B cell (primary cell): ENCODE measurements around the gene RCBTB1. TPM values are rescaled to one million over a fixed set of nuclear protein-coding genes. Genes with fewer than 3 reads are reported as not detected.

ENCODE experiments used
- ATAC-seq: fragments of 200-7000 bp; cut with Tn5 transposase; one replicate; pipeline ENCODE4 v1.10.0; 2021; ENCODE audit warnings: low read depth, mild to moderate bottlenecking, moderate number of reproducible peaks, moderate library complexity
- CTCF ChIA-PET: fragments of 350-600 bp; sonication (Branson Sonifier 250); formaldehyde crosslinking; loops from one replicate; lab custom pipeline; 2021; ENCODE audit warnings: antibody characterized with exemption, inconsistent platforms; lab: Charles Lee
- POLR2A ChIA-PET: fragments of 350-600 bp; sonication (Branson Sonifier 250); formaldehyde crosslinking; loops from one replicate; lab custom pipeline; 2021; ENCODE audit warnings: antibody characterized with exemption; lab: Charles Lee
- DNase-seq: peaks from one replicate; pipeline ENCODE4 v3.0.0; 2013
- H2AFZ ChIP-seq: 2 replicates; pipeline ENCODE4 v1.6.1; 2012; ENCODE audit warnings: mild to moderate bottlenecking, low read depth, low read length; ENCODE audit not compliant: insufficient read depth, poor library complexity, severe bottlenecking
- H3K27ac ChIP-seq, 2 donors: 1 replicate in 1 of 2; 2 replicates in 1 of 2; pipeline ENCODE4 v1.5.1; 2012 to 2013; ENCODE audit warnings: low read length in 2 of 2, mild to moderate bottlenecking in 2 of 2, moderate library complexity in 1 of 2
- H3K27me3 ChIP-seq, 4 experiments: fragments of 200-600 bp in 1 of 4; sonication (generic) in 1 of 4; replicated peaks in 1 of 4; 1 replicate in 2 of 4; 2 replicates in 2 of 4; pipeline versions ENCODE4 v1.6.1 to v1.7.0; 2013 to 2016; ENCODE audit warnings: low read length in 3 of 4, mild to moderate bottlenecking in 2 of 4, mixed read lengths in 1 of 4, moderate library complexity in 1 of 4; ENCODE audit not compliant: insufficient read depth in 4 of 4, control insufficient read depth in 3 of 4; ENCODE audit errors: control extremely low read depth in 1 of 4
- H3K36me3 ChIP-seq, 2 experiments: replicated peaks in 1 of 2; 1 replicate in 1 of 2; 2 replicates in 1 of 2; pipeline versions ENCODE4 v1.6.1 to v1.7.1; 2013; ENCODE audit warnings: low read length in 1 of 2; ENCODE audit not compliant: insufficient read depth in 2 of 2, control insufficient read depth in 1 of 2; ENCODE audit errors: control extremely low read depth in 1 of 2, extremely low read depth in 1 of 2
- H3K4me1 ChIP-seq, 2 donors: fragments of 200-600 bp in 1 of 2; sonication (generic) in 1 of 2; 1 replicate in 1 of 2; 2 replicates in 1 of 2; pipeline versions ENCODE4 v1.5.1 to v1.6.1; 2013 to 2017; ENCODE audit warnings: low read length in 2 of 2; ENCODE audit not compliant: control insufficient read depth in 2 of 2, insufficient read depth in 2 of 2
- H3K4me2 ChIP-seq: replicated peaks from 2 replicates; pipeline ENCODE3; 2012; ENCODE audit warnings: mild to moderate bottlenecking, low read depth, low read length; ENCODE audit not compliant: poor library complexity, severe bottlenecking
- H3K4me3 ChIP-seq, 5 experiments: fragments of 200-600 bp in 1 of 5; sonication (generic) in 1 of 5; 1 replicate in 3 of 5; 2 replicates in 2 of 5; pipeline versions ENCODE4 v1.5.1 to v1.7.0; 2011 to 2016; ENCODE audit warnings: low read length in 4 of 5, mild to moderate bottlenecking in 4 of 5, low read depth in 2 of 5, control low read depth in 1 of 5, moderate library complexity in 1 of 5; ENCODE audit not compliant: insufficient read depth in 1 of 5; ENCODE audit errors: control extremely low read depth in 1 of 5, extremely low read depth in 1 of 5
- H3K79me2 ChIP-seq: fragments of 200-600 bp; sonication (generic); one replicate; pipeline ENCODE4 v1.6.0; 2016; ENCODE audit warnings: low read length; ENCODE audit not compliant: control insufficient read depth, insufficient read depth
- H3K9ac ChIP-seq: fragments of 200-600 bp; sonication (generic); 2 replicates; pipeline ENCODE4 v1.6.1; 2017; ENCODE audit warnings: mild to moderate bottlenecking, low read length, moderate library complexity
- H3K9me3 ChIP-seq, 3 donors: one replicate each; pipeline versions ENCODE4 v1.6.1 to v1.7.1; 2013; ENCODE audit warnings: low read length in 2 of 3; ENCODE audit not compliant: control insufficient read depth in 2 of 3, insufficient read depth in 1 of 3; ENCODE audit errors: control extremely low read depth in 1 of 3
- H4K20me1 ChIP-seq: 2 replicates; pipeline ENCODE4 v1.6.0; 2012; ENCODE audit warnings: mild to moderate bottlenecking, low read length; ENCODE audit not compliant: insufficient read depth, control insufficient read depth, poor library complexity, severe bottlenecking
- H3K27ac Mint-ChIP-seq: one replicate; pipeline ENCODE4 v1.8.0; 2021; ENCODE audit warnings: mixed read lengths
- H3K27me3 Mint-ChIP-seq: one replicate; pipeline ENCODE4 v1.8.0; 2021; ENCODE audit warnings: mixed read lengths
- H3K4me1 Mint-ChIP-seq: one replicate; pipeline ENCODE4 v1.8.0; 2021; ENCODE audit warnings: mixed read lengths
- H3K4me3 Mint-ChIP-seq: one replicate; pipeline ENCODE4 v1.8.0; 2021; ENCODE audit warnings: mixed read lengths
- H3K9me3 Mint-ChIP-seq: one replicate; pipeline ENCODE4 v1.8.0; 2022; ENCODE audit warnings: mixed read lengths; ENCODE audit not compliant: insufficient read depth
- EZH2 ChIP-seq: IDR thresholded peaks from 2 replicates; pipeline ENCODE4 v1.6.1; 2012; ENCODE audit warnings: borderline replicate concordance, low read depth, mild to moderate bottlenecking, moderate library complexity, low read length; ENCODE audit not compliant: insufficient read depth, poor library complexity, severe bottlenecking
- WGBS: methylation state at CpG from one replicate; pipeline ENCODE4 v1.1.5; 2013; ENCODE audit warnings: missing lambda C conversion rate; ENCODE audit not compliant: insufficient coverage; 5-methylcytosine and 5-hydroxymethylcytosine counted together
- intact Hi-C: fragments of 100-400 bp; cut with micrococcal nuclease; formaldehyde crosslinking; loops from one replicate; pipeline ENCODE4 v1.10.0; 2022
- polyA plus RNA-seq: library from polyadenylated mRNA; depleted of rRNA; stranded (reverse); fragments of >200 nt; gene quantifications from 2 replicates; pipeline ENCODE4 v1.2.3, GENCODE V29; 2012
- total RNA-seq, 2 donors: library from RNA; stranded (reverse); fragments of 120-200 nt in 1 of 2; gene quantifications; 1 replicate in 1 of 2; 2 replicates in 1 of 2; pipeline versions ENCODE4 v1.2.3 to v1.2.4, GENCODE V29; 2013 to 2022
- TF ChIP-seq, protein P1 (sequence below): fragments of 200-600 bp; IDR thresholded peaks from one replicate; pipeline ENCODE4 v1.8.0; 2022; ENCODE audit warnings: antibody characterized with exemption, mild to moderate bottlenecking

The RCBTB1 gene
- total and polyA plus RNA-seq, 2 donors (not counting 1 experiment from before 2014, with no cell fraction given) = 10.7 to 35.2 TPM

- no peaks in the 10 kb centered on the region for H3K9me3 Mint-ChIP-seq
- H3K9ac ChIP-seq = no peak overlapping the region
- H3K27me3 Mint-ChIP-seq = no peaks in the 10 kb centered on the region
- no peak overlapping the region for H3K27ac ChIP-seq
- H3K4me2 ChIP-seq = no peak overlapping the region
- H3K9me3 ChIP-seq = no peaks in the 10 kb centered on the region
- CTCF ChIA-PET = interaction anchor here (1.7 kb wide), 1 partner anchor 37 kb away, joined by 7 read pairs; no protein-coding TSS in a partner anchor
- DNase-seq (no peak), ATAC-seq (no peak)
- no peak overlapping the region for H3K4me3 ChIP-seq
- H3K27me3 ChIP-seq = no peaks in the 10 kb centered on the region
- no peak overlapping the region for H2AFZ ChIP-seq
- POLR2A ChIA-PET = interaction anchor here (0.6 kb wide), 2 partner anchors 226 to 427 kb away, joined by 3 to 7 read pairs; partner anchors contain the start of gene TRIM13
- TF ChIP-seq EZH2 = no peak
- TF ChIP-seq, protein P1, sequence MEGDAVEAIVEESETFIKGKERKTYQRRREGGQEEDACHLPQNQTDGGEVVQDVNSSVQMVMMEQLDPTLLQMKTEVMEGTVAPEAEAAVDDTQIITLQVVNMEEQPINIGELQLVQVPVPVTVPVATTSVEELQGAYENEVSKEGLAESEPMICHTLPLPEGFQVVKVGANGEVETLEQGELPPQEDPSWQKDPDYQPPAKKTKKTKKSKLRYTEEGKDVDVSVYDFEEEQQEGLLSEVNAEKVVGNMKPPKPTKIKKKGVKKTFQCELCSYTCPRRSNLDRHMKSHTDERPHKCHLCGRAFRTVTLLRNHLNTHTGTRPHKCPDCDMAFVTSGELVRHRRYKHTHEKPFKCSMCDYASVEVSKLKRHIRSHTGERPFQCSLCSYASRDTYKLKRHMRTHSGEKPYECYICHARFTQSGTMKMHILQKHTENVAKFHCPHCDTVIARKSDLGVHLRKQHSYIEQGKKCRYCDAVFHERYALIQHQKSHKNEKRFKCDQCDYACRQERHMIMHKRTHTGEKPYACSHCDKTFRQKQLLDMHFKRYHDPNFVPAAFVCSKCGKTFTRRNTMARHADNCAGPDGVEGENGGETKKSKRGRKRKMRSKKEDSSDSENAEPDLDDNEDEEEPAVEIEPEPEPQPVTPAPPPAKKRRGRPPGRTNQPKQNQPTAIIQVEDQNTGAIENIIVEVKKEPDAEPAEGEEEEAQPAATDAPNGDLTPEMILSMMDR = no peak
- 100% methylated on average over 1 of the region's 1 CpG for WGBS
- no peak overlapping the region for H3K27ac Mint-ChIP-seq
- no peak overlapping the region for H3K4me3 Mint-ChIP-seq
- intact Hi-C loops = no loop called here
- peaks cover 19% of the 10 kb centered on the region for H3K4me1 Mint-ChIP-seq
- peaks cover 25% of the 10 kb centered on the region for H3K79me2 ChIP-seq
- H4K20me1 ChIP-seq = no peaks in the 10 kb centered on the region
- H3K4me1 ChIP-seq = no peaks in the 10 kb centered on the region
- peaks cover 4 to 14% of the 10 kb centered on the region in 2 experiments for H3K36me3 ChIP-seq
These were observed 15.2 kb downstream of the RCBTB1 start for GRCh38 chr13:49569993-49570689.

GRCh38 chr13:49567491-49567890 is 17.9 kb downstream of the RCBTB1 start:
- no peaks in the 10 kb centered on the region for H3K27me3 ChIP-seq
- CTCF ChIA-PET = interaction anchor here (1.7 kb wide), 1 partner anchor 40 kb away, joined by 4 read pairs; no protein-coding TSS in a partner anchor
- H4K20me1 ChIP-seq = no peaks in the 10 kb centered on the region
- H3K4me3 Mint-ChIP-seq = no peak overlapping the region
- no peaks in the 10 kb centered on the region for H3K9me3 ChIP-seq
- H3K9me3 Mint-ChIP-seq = no peaks in the 10 kb centered on the region
- H3K4me1 ChIP-seq = no peaks in the 10 kb centered on the region
- H3K27ac Mint-ChIP-seq = no peak overlapping the region
- TF ChIP-seq EZH2 = no peak
- TF ChIP-seq, protein P1 = no peak
- no peaks in the 10 kb centered on the region for H3K27me3 Mint-ChIP-seq
- H3K9ac ChIP-seq = no peak overlapping the region
- peaks cover 17% of the 10 kb centered on the region for H3K79me2 ChIP-seq
- H3K36me3 ChIP-seq = peaks cover 4 to 17% of the 10 kb centered on the region in 2 experiments
- intact Hi-C loops = no loop called here
- peaks cover 19% of the 10 kb centered on the region for H3K4me1 Mint-ChIP-seq
- POLR2A ChIA-PET = no interaction called here
- no peak overlapping the region for H2AFZ ChIP-seq
- no peak overlapping the region for H3K27ac ChIP-seq
- no peak for DNase-seq
- 81% methylated on average over 3 of the region's 5 CpGs for WGBS
- no peak overlapping the region for H3K4me2 ChIP-seq
- no peak for ATAC-seq
- no peak overlapping the region for H3K4me3 ChIP-seq
